Femur (tissue), 1 donor: ENCODE measurements around the gene ASNS.
"Not testable (repeated sequence)": the region's sequence is repeated elsewhere in the genome, so short reads cannot be mapped to it uniquely, and the experiment has no call there.

ENCODE experiments used
- DNase-seq: peaks from one replicate; pipeline ENCODE4 v3.0.0-alpha.2; 2017

The ASNS gene

DNA sequence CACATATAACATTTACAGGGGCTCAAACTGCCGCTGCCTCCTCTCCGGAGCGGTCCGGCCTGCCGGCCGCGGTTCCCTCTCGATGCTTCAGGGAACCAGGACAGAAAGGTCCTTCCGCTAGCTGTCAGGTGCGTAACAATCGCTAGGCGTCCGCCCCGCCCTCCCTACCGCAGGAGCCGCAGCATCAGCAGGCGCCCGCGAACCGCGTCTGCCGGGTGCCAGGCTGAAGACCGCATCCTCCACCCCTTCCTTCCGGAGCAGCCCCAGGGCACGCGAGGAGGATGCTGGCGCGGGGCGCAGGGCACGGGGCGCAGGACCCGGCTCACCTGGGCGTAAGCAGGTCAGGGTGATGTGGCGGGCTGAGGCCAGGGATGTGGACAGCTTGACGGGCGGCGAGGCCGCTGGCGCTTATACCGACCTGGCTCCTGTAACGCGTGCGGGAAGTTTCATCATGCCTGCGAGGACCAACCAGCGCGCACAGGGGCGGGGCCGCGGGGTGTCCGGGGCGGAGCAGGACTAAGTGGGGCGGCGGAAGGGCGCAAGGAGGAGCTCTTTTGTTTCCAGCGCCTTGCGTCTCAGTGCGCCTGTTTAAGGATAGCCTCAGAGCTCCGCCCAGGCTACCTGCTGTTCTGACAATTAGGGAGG lies at the start of gene ASNS:
ASNS (minus strand) TSS at position 384 of the 645 bp plus-strand sequence. CDS start 3,252 bp downstream, outside the sequence.
- DNase-seq, result peak; percentile 93

DNA sequence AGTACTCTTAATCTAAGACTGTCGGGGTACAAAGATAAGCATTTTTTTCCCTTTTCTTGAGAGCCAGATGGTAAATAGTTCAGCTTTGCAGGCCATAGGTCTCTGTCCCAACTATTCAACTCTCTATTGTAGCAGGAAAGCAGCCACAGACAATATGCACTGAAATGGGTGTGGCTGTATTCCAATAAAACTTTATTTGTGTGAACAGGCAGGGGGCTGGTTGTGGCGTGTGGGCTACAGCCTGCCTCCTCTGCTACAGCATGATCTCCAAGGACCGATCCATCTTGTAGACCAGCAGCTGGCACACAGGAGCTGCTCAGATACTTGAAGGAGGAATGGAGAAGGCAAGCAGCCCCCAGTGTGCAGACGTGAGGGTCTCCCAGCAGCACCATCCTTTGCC lies 49.0 kb upstream of the ASNS start:
- DNase-seq, result not testable (repeated sequence)

DNA sequence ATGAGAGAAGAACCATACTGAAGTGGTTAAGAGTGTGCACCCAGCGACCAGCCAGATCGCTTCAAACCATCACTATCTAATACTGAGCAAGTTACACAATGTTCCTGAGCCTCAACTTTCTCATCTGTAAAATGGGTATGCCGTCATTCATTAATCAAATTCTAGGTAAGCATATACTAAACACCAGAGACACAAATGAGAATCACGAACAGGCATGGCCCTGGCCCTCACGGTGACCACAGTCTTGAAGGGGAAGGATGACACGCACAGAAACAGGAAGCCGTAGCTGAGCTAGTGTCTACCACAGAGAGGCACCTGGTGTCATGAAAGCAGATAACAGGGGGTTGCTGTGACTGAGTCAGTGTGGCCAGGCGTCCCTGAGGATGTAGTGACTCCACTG lies 43.1 kb upstream of the ASNS start:
- DNase-seq, result not testable (repeated sequence)

GRCh38 chr7:97912294-97912693 lies 40.1 kb upstream of the ASNS start:
- DNase-seq, result not testable (repeated sequence)

DNA sequence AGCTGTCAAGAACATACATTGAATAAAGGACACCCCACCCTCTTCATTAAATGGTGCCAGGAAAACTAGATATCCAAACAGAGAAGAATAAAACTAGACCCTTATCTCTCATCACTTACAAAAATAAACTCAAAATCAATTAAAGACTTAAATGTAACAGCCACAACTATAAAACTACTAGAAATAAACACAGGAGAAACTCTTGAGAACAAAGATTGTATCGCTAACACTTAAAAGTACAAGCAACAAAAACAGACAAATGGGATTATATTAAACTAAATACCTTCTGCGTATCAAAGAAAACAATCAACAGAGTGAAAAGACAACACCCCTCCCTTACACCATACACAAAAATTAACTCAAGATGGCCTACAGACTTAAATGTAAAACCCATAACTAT lies 24.7 kb upstream of the ASNS start:
- not testable (repeated sequence) for DNase-seq

DNA sequence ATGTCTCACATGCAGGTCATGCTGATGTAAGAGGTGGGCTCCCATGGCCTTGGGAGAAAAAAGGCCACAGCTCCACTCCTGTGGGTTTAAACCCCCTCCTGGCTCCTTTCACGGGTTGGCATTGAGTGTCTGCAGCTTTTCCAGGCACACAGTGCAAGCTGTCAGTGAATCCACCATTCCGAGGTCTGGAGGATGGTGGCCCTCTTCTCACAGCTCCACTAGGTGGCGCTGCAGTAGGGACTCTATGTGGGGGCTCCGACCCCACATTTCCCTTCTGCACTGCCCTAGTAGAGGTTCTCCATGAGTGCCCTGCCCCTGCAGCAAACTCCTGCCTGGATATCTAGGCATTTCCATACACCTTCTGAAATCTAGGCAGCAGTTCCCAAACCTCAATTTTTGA lies 19.5 kb upstream of the ASNS start:
- not testable (repeated sequence) for DNase-seq

GRCh38 chr7:97879527-97879926 lies 7.3 kb upstream of the ASNS start:
- not testable (repeated sequence) for DNase-seq

DNA sequence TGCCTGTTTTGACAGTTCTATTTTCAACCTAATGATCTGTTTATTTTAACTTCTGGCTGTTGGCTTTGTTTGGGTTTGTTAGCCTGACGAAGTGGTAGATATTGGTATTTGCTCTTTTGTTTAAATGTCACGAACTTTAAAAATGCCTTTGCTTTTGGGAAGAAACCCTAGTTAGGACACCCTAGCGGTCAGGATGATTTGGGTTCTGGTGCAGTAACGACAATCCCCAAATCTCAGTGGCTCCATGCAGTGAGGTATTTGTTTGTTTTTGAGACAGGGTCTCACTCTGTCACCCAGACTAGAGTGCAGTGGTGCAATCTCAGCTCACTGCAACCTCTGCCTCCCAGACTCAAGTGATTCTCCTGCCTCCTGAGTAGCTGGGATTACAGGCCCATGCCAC lies 2.7 kb upstream of the ASNS start:
- not testable (repeated sequence) for DNase-seq

DNA sequence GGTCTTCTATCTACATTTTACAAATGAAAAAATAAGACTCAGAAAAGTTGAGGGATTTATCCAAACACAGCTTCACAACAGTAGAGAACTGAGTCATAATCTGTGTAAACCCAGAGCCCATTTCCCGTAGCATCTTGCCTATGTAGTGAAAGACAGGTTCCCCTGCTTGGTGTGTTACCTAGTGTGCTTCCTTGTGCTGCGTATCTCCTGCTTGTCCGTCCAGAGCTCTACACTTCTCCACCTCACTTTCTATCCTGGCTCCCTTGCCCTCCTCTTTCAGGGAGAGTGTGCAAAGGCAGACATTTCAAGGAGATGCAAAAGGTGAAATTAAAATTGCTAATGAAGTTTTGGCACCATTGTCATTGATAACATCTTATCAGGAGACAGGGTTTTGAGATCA lies 1.4 kb upstream of the ASNS start:
- no peak for DNase-seq

DNA sequence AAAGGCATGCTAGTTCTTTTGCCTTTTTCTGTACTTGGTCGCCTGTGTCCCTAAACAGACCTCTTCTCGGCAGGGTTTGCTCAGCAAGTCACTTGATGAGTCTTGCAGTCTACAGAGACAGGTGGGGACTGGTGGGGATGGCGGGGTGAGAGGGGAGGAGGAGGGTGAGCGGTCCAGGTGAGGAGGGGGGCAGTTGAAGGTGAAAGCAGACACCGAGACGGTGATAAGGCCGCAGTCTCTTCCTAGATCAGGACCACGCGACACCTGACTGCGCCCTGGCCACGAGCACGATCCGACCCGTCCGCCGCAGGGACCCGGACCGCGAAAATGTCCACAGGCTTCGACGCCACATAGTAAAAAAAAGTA lies 566 bp downstream of the ASNS start:
- DNase-seq, result no peak

DNA sequence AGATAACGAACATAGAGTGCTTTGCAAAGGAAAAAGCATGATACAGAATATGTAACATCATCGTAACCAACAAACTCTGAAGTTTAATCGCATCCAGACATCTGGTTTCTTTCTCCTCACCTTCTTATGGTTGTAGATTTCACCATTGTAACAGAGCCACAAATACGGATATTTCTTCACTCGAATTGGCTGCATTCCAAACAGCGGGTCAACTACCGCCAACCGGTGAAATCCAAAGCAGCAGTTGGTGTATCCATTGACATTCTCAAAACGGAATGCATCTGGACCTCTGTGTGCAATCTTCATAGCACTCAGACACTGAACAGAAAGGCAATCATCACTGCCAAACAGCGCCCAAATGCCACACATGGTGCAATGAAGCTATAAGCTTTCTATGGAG lies 3.4 kb downstream of the ASNS start:
- DNase-seq, result no peak

DNA sequence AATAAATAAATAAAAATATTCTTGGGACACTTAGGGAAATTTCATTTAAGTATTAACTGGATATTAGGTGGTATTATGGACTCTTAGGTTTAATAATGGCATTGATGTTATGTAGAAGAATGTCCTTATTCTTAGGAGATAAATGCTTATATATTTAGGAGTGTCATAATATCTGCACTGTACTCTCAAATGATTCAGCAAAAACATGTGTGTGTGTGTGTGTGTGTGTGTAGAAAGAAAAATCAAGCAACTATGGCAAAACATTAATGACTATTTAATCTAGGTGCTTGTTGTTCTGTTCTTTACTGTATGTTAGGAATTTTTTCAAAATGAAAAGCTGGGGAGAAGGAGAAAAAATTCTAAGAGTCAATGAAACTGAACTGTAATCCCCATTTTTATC lies 3.9 kb downstream of the ASNS start:
- no peak for DNase-seq

- no peak for DNase-seq
Measured at GRCh38 chr7:97865104-97865503, 7.1 kb downstream of the ASNS start.

DNA sequence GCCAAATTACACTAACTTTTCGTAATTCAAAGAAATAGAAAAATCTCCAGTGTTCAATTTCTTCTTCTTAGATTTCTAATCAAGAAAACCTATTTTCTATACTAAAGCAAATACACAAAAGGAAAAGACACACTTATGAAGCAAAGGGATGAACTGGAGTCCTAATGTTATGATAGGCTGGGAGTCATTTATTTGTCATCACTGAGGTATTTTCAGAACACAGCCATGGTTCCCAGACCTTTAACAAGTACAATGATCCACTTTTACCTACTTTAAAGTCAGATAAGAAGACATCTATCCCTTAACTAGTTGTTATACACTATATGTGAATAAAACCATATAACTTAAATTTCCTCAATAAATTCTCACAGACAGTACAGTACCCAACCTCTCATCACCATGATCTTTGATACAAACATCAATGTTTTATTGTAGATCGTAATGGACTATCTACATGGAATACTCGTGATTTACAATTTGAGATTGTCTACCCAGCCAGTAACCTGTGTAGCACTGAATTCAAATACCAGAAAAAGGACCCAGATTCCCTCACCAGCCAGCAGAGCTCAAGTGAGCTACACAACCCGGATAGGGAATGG lies 12.5 kb downstream of the ASNS start:
- DNase-seq, result no peak

DNA sequence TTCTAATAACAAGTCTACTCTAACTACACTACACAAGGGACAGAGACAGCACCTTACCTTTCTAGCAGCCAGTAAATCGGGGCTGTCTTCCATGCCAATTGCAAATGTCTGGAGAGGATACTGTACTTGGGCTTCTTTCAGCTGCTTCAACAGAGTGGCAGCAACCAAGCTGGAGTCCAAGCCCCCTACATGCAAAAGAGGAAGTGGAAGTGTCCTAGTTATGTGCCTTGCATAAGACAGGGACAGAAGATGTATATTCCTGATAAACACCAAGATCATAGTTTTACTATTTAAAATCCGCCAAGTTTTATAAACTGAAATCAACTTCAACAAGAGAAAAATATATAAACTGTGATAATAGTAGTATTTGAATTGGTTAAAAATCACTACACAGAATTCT lies 14.0 kb downstream of the ASNS start:
- no peak for DNase-seq

DNA sequence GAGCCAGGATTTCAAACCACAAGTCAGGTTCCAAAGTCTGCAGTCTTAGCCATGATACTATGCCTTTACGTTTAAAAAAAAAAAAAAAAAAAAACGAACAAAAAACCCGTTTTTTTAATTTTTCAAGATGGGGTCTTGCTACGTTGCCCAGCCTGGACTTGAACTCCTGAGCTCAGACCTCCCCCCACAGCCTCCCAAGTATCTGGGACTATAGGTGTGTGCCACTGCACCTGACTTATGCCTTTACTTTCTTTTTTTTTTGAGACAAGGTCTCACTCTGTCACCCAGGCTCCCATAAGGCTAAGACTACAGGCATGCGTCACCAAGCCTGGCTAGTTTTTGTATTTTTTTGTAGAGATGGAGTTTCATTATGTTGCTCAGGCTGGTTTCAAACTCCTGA lies 14.7 kb downstream of the ASNS start:
- DNase-seq, result no peak

- DNase-seq, result no peak
Measured at GRCh38 chr7:97851683-97852082, 20.5 kb downstream of the ASNS start.

DNA sequence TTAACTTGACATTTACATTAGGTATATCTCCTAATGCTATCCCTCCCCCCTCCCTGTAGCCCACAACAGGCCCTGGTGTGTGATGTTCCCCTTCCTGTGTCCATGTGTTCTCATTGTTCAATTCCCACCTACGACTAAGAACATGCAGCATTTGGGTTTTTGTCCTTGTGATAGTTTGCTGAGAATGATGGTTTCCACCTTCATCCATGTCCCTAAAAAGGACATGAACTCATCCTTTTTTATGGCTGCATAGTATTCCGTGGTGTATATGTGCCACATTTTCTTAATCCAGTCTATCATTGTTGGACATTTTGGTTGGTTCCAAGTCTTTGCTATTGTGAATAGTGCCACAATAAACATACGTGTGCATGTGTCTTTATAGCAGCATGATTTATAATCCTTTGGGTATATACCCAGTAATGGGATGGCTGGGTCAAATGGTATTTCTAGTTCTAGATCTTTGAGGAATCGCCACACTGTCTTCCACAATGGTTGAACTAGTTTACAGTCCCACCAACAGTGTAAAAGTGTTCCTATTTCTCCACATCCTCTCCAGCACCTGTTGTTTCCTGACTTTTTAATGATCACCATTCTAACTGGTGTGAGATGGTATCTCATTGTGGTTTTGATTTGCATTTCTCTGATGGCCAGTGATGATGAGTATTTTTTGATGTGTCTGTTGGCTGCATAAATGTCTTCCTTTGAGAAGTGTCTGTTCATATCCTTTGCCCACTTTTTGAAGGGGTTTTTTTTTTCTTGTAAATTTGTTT lies 21.8 kb downstream of the ASNS start:
- not testable (repeated sequence) for DNase-seq

GRCh38 chr7:97847791-97848190 lies 24.4 kb downstream of the ASNS start:
- DNase-seq, result no peak

DNA sequence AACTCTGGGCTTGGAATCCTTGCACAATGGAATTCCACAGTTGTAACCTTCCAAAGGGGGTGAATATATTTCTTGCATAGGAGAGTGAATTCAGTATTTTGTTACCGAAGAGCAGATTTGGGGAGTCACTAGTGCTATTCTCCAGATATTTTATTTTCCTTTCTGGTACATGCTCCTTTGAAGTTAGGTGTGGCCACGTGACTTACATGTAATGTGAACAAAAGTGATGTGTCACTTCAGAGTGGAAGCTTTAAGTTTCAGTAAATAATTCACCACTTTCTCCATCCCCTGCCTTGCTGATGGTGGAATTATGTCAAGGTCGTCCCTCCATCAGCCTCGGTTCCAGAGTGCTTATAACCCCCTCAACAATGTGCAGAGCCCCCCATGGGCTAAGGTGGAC lies 25.3 kb downstream of the ASNS start:
- DNase-seq, result no peak

DNA sequence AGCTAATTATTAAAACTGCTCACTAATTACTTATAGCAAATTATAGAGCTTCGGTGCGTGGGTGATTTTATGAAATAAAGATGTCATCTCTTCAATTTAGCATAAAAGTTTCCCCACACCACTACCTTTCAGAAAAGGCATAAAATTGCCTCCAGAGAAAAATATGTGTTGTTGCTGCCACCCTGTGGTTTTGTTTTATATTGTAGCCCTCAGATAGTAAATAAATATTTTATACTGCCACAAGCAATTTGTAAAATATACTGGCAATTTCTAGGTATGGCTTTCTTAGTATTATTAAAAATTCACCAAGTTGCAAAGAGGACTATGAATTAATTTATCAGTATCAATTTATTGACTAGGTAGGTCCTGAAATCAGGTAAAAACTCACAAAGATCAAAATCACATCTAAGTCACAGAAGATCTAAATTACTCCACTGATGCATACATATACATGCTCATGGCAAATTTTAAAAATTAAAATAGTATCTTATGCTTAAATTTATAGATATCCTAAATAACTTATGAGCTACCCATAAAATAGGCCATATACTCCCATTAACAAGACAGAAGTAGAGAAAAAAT lies 26.5 kb downstream of the ASNS start:
- DNase-seq, result no peak

DNA sequence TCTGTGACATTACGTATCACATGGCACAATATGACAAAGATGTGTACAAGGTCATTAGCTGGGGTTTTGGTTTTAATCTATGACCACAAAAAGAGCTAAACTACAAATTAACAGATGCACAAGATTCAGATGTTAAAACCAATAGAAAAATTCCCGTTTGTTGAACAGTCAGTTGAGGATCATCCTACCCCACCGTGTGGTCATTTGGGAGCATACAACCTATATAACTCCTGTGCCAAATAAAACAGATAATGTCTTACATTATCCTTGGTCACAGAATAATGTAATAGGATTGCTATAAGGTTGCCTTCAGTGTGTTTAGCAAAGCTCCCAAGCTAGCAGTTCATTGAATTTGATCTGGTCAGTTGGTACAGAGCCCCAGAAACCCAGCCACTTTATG lies 28.2 kb downstream of the ASNS start:
- no peak for DNase-seq

- no peak for DNase-seq
Measured at GRCh38 chr7:97842772-97843345, 29.3 kb downstream of the ASNS start.

DNA sequence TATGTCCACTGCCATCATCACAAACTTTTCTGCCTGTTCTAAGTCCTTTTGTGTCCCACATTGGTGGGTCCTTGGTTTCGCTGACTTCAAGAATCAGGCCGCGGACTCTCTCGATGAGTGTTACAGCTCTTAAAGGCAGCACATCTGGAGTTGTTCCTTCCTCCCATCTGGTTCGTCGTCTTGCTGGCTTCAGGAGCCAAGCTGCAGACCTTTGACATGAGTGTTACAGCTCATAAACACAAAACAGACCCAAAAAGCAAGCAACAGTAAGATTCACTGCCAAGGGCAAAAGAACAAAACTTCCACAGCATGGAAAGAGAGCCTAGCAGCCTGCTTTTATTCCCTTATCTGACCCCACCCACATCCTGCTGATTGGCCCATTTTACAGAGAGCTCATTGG lies 30.2 kb downstream of the ASNS start:
- DNase-seq, result no peak
